Breast epithelium (tissue), 4 donors: ENCODE results near the gene CEP164. TPM values are rescaled to one million over a fixed set of nuclear protein-coding genes. Genes with fewer than 3 reads are reported as not detected.

Source experiments
- DNase-seq, 2 donors: peaks; one replicate each; pipeline ENCODE4 v3.0.0-alpha.2; 2019; ENCODE audit warnings: low spot score in 2 of 2
- H3K27ac ChIP-seq, 2 donors: fragments of 200-600 bp; sonication (generic) in 1 of 2; one replicate each; pipeline ENCODE4 v1.5.1; 2016 to 2019; ENCODE audit warnings: mild to moderate bottlenecking in 1 of 2
- H3K27me3 ChIP-seq, 2 donors: fragments of 200-600 bp; sonication (generic) in 1 of 2; one replicate each; pipeline versions ENCODE4 v1.5.1 to v1.6.0; 2017 to 2019; ENCODE audit warnings: control low read depth in 1 of 2, mild to moderate bottlenecking in 1 of 2
- H3K36me3 ChIP-seq: fragments of 200-600 bp; one replicate; pipeline ENCODE4 v1.5.1; 2019
- H3K4me1 ChIP-seq, 2 donors: fragments of 200-600 bp; sonication (generic); one replicate each; pipeline ENCODE4 v1.5.1; 2016 to 2019; ENCODE audit warnings: control low read depth in 1 of 2
- H3K4me3 ChIP-seq, 3 donors: fragments of 200-600 bp; sonication (generic); 1 replicate in 2 of 3; 2 replicates in 1 of 3; pipeline ENCODE4 v1.5.1; 2016 to 2019; ENCODE audit warnings: mild to moderate bottlenecking in 3 of 3, moderate library complexity in 2 of 3
- H3K9me3 ChIP-seq, 2 donors: fragments of 200-600 bp; sonication (generic) in 1 of 2; one replicate each; pipeline ENCODE4 v1.5.1; 2016 to 2019; ENCODE audit warnings: control low read depth in 1 of 2
- POLR2A ChIP-seq: fragments of 450-650 bp; IDR thresholded peaks from one replicate; pipeline ENCODE4 v1.6.1; 2016; ENCODE audit warnings: antibody characterized with exemption, mild to moderate bottlenecking, moderate library complexity
- POLR2AphosphoS5 ChIP-seq, 3 donors: sonication (generic); formaldehyde crosslinking; IDR thresholded peaks; one replicate each; pipeline ENCODE4 v1.6.1; 2017; ENCODE audit warnings: antibody characterized with exemption in 3 of 3
- intact Hi-C: fragments of 100-400 bp; cut with DNase I; formaldehyde crosslinking; loops from one replicate; pipeline ENCODE4 v1.15.1; 2023; ENCODE audit warnings: low total_unique reads
- total RNA-seq, 3 donors: library from RNA; depleted of rRNA; stranded (reverse); fragments of >200 nt; gene quantifications; one replicate each; pipeline ENCODE4 v1.1.0, GENCODE V29; 2016
- TF ChIP-seq, protein P1 (sequence below), 3 donors: fragments of 450-650 bp; IDR thresholded peaks; one replicate each; pipeline ENCODE4 v1.5.1; 2016 to 2017; ENCODE audit warnings: antibody characterized with exemption in 3 of 3, mild to moderate bottlenecking in 3 of 3, moderate library complexity in 3 of 3

CEP164 gene
- 10 to 100 TPM; 14.9 to 32.6 (median 20.3) TPM for total RNA-seq

DNA sequence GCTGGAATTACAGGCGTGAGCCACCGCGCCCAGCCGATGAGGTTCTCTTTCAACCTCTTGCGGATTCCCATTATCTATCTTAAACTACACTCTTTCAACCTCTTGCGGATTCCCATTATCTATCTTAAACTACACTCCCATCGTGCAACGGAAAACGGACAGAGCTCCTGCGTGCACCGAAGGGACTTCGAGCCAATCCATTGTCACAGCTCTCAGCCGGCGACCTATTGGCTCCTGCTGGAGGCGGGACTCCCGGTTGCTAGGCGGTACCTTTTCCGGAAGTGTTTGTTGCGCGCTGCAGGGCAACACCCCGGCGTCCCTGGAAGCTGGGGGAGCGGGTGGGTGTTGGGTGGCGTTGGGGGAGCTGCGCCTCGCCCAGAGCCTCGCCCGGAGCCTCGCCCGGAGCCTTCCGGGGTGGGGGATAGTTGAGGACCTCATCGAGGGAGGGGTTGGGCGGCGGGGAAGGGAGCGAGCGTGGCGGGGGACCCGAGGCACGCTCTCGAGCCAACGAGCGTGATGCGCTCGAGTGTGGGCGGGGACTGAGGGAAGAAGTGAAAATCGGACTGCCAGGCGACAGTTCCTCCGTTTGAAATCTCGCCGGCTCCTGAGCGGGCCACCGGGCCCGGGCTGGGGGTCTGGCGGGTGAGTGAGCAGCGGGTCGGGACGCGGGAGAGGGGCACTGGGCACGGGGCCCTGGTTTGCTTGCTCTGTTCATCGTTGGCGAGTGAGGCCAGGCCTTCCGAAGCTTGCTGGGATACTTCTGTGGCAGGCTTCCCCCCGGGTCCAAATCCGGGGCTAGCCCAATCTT lies at the start of gene CEP164:
Gene CEP164, plus strand, starts transcription at position 288 of the 808 bp plus-strand sequence. CDS start 10,733 bp downstream, outside the sequence.
- Histone ChIP-seq H3K27ac (peak within 1 kb of the TSS; percentile 94 to 97), H3K36me3 (no peaks in the 10 kb centered on the region), H3K4me3 (peak within 1 kb of the TSS; percentile 83 to 87 (median 84)), H3K27me3 (no peaks in the 10 kb centered on the region), H3K4me1 (peaks cover 0 to 3% of the 10 kb centered on the region in 2 donors), H3K9me3 (no peaks in the 10 kb centered on the region)
- intact Hi-C loops: no loop called here
- peak; percentile 94 for DNase-seq
- TF ChIP-seq POLR2AphosphoS5 (IDR thresholded peaks at IDR 0.05): peak in 1 of 3 donors; percentile 69
- TF ChIP-seq, protein P1, sequence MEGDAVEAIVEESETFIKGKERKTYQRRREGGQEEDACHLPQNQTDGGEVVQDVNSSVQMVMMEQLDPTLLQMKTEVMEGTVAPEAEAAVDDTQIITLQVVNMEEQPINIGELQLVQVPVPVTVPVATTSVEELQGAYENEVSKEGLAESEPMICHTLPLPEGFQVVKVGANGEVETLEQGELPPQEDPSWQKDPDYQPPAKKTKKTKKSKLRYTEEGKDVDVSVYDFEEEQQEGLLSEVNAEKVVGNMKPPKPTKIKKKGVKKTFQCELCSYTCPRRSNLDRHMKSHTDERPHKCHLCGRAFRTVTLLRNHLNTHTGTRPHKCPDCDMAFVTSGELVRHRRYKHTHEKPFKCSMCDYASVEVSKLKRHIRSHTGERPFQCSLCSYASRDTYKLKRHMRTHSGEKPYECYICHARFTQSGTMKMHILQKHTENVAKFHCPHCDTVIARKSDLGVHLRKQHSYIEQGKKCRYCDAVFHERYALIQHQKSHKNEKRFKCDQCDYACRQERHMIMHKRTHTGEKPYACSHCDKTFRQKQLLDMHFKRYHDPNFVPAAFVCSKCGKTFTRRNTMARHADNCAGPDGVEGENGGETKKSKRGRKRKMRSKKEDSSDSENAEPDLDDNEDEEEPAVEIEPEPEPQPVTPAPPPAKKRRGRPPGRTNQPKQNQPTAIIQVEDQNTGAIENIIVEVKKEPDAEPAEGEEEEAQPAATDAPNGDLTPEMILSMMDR (IDR thresholded peaks at IDR 0.05): no peak
- TF ChIP-seq POLR2A: peak; percentile 47

DNA sequence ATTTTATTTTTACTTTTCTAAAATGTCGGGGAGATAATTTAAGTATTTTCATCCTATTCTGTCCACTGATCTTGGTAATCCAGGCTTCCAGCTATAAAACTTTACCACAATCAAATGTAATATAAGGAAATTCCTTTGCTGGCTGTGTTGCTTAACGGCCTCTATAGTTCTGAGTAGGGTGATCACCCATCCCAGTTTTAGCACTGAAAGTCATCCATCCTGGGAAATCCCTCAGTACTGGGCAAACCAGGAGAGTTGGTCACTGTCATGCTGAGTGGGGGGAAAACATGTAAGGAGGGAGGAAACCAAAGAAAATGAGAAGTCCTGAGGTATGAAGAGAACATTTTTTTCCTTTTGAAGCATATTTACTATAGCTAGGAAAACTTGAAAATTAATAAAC lies 49.3 kb upstream of the CEP164 start:
- TF ChIP-seq POLR2AphosphoS5 (IDR thresholded peaks at IDR 0.05) (no peak), POLR2A (no peak)
- TF ChIP-seq, protein P1 (IDR thresholded peaks at IDR 0.05): no peak

DNA sequence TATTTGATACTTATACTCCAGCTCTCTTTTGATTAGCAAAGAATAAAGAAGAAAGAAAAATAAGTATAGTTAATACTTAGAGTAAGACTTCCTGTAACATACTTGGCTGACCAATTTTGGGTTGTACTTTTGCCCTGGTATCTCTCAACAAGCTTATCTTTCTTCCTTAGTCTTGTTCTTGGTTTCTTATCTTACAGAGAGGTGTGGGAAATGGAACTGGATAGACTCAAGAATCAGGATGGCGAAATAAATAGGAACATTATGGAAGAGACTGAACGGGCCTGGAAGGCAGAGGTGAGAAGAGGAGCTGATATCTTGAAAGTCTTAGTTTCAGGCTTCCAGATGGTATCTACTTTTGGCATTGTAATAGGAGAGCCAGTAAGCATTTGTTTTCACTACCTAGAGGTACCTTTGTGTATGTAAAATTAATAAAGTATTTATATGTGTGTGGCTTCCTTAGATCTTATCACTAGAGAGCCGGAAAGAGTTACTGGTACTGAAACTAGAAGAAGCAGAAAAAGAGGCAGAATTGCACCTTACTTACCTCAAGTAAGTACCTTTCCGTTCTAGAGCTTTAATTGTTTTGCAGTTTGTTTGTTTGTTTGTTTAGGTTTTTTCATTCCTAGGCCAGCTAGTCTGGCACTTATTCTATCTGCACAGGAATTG lies 47.8 kb upstream of the CEP164 start:
- Histone ChIP-seq H3K4me1 (no peaks in the 10 kb centered on the region), H3K36me3 (no peaks in the 10 kb centered on the region), H3K27ac (no peak overlapping the region), H3K27me3 (no peaks in the 10 kb centered on the region), H3K9me3 (no peaks in the 10 kb centered on the region), H3K4me3 (no peak overlapping the region)
- DNase-seq: no peak
- TF ChIP-seq, protein P1 (IDR thresholded peaks at IDR 0.05): no peak
- no peak for TF ChIP-seq POLR2AphosphoS5 (IDR thresholded peaks at IDR 0.05)
- intact Hi-C loops: no loop called here

More for the DNA sequence above, 49.3 kb upstream of the CEP164 start:
- intact Hi-C loops: no loop called here
- no peak for DNase-seq
- H3K4me1 ChIP-seq: no peaks in the 10 kb centered on the region
- H3K27ac ChIP-seq: no peak overlapping the region
- no peaks in the 10 kb centered on the region for H3K27me3 ChIP-seq
- no peaks in the 10 kb centered on the region for H3K36me3 ChIP-seq
- no peaks in the 10 kb centered on the region for H3K9me3 ChIP-seq
- no peak overlapping the region for H3K4me3 ChIP-seq

DNA sequence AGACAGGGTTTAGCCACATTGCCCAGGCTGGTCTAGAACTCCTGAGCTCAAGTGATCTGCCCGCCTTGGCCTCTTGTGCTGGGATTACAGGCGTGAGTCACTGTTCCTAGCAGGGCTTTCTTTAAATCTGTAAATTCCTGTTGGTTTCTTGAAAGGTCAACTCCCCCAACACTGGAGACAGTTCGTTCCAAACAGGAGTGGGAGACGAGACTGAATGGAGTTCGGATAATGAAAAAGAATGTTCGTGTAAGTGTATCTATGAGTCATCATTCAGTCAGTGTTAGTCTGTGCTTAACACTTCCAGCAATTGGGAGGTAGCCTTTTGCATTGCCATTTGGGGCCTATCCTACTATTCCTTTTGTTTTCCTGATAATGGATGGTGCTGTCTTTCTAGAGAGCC lies 46.5 kb upstream of the CEP164 start:
- H3K4me3 ChIP-seq: no peak overlapping the region
- TF ChIP-seq, protein P1 (IDR thresholded peaks at IDR 0.05): no peak
- no peak for TF ChIP-seq POLR2A
- no peak for TF ChIP-seq POLR2AphosphoS5 (IDR thresholded peaks at IDR 0.05)
- H3K27ac ChIP-seq: peak overlapping the region in 1 of 2 donors; percentile 3
- no peaks in the 10 kb centered on the region for H3K9me3 ChIP-seq
- H3K4me1 ChIP-seq: no peaks in the 10 kb centered on the region
- no peak for DNase-seq
- no peaks in the 10 kb centered on the region for H3K36me3 ChIP-seq
- no peaks in the 10 kb centered on the region for H3K27me3 ChIP-seq
- intact Hi-C loops: no loop called here

DNA sequence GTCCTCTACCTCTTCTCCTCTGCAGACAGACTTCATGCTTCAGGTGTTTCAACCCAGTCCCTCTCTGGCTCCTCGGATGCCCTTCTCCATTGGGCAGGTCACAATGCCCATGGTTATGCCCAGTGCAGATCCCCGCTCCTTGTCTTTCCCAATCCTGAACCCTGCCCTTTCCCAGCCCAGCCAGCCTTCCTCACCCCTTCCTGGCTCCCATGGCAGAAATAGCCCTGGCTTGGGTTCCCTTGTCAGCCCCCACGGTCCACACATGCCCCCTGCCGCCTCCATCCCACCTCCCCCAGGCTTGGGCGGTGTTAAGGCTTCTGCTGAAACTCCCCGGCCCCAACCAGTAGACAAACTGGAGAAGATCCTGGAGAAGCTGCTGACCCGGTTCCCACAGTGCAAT lies 45.8 kb upstream of the CEP164 start:
- H3K4me3 ChIP-seq: no peak overlapping the region
- no peaks in the 10 kb centered on the region for H3K4me1 ChIP-seq
- DNase-seq: no peak
- TF ChIP-seq POLR2AphosphoS5 (IDR thresholded peaks at IDR 0.05) (no peak), POLR2A (no peak)
- TF ChIP-seq, protein P1 (IDR thresholded peaks at IDR 0.05): no peak
- H3K9me3 ChIP-seq: no peaks in the 10 kb centered on the region
- no peaks in the 10 kb centered on the region for H3K36me3 ChIP-seq
- H3K27ac ChIP-seq: no peak overlapping the region
- H3K27me3 ChIP-seq: no peaks in the 10 kb centered on the region
- intact Hi-C loops: no loop called here
